A549 (cell line): ENCODE data around the gene MXD4. TPM values are rescaled to one million over a fixed set of nuclear protein-coding genes. Genes with fewer than 3 reads are reported as not detected.

Experiments
- ATAC-seq, 2 experiments: fragments of 200-7000 bp in 1 of 2; fragments of >200 bp in 1 of 2; cut with Nextera tagmentation in 1 of 2; cut with Tn5 transposase in 1 of 2; 3 replicates each; pipeline versions ENCODE4 v1.8.0 to v1.9.1; 2018 to 2020; ENCODE audit warnings: mild to moderate bottlenecking in 1 of 2, moderate library complexity in 1 of 2
- CTCF ChIA-PET: fragments of 300-600 bp; sonication (Branson Sonifier 250); formaldehyde crosslinking; extraction: SDS; loops from one replicate; lab custom pipeline; 2021; ENCODE audit warnings: antibody characterized with exemption, inconsistent platforms; lab: Yijun Ruan, JAX
- POLR2A ChIA-PET: fragments of 350-600 bp; formaldehyde crosslinking; extraction: SDS; loops from one replicate; lab custom pipeline; 2021; ENCODE audit warnings: antibody characterized with exemption, inconsistent platforms; lab: Yijun Ruan, JAX
- DNase-seq, 2 experiments: peaks; one replicate each; pipeline versions ENCODE4 v3.0.0 to v3.0.0-alpha.2; 2011 to 2016; ENCODE audit warnings: low read depth in 1 of 2, low spot score in 1 of 2
- FAIRE-seq: peaks from 2 replicates; lab custom pipeline; 2011; peaks lifted over from hg19 to GRCh38; lab: Jason Lieb, UNC
- H3K27ac ChIP-seq, 2 experiments: fragments of >200 bp; sonication (Bioruptor Twin); formaldehyde crosslinking; 3 replicates each; pipeline ENCODE4 v1.5.1; 2016 to 2017
- H3K4me1 ChIP-seq: fragments of >200 bp; sonication (Bioruptor Twin); formaldehyde crosslinking; 3 replicates; pipeline ENCODE4 v1.6.1; 2016
- H3K4me2 ChIP-seq: fragments of >200 bp; sonication (Bioruptor Twin); formaldehyde crosslinking; 3 replicates; pipeline ENCODE4 v1.6.1; 2016
- H3K4me3 ChIP-seq: fragments of >200 bp; sonication (Bioruptor Twin); formaldehyde crosslinking; 3 replicates; pipeline ENCODE4 v1.5.1; 2016
- H3K9me3 ChIP-seq: fragments of >200 bp; sonication (Bioruptor Twin); formaldehyde crosslinking; 3 replicates; pipeline ENCODE4 v1.6.1; 2016
- ATOH8 ChIP-seq: fragments of 250-450 bp; sonication (Bioruptor Pico); IDR thresholded peaks from 2 replicates; pipeline ENCODE4 v1.5.0; 2020; ENCODE audit warnings: low read depth, mild to moderate bottlenecking, moderate library complexity
- BCL3 ChIP-seq: fragments of >200 bp; sonication (Bioruptor Twin); formaldehyde crosslinking; IDR thresholded peaks from 3 replicates; pipeline ENCODE4 v1.6.1; 2016
- CBX8 ChIP-seq: fragments of 200-600 bp; sonication (generic); IDR thresholded peaks from 2 replicates; pipeline ENCODE4 v1.6.1; 2016
- CTCF ChIP-seq: fragments of >200 bp; sonication (Bioruptor Twin); formaldehyde crosslinking; IDR thresholded peaks from 3 replicates; pipeline ENCODE4 v1.5.1; 2016
- ELK1 ChIP-seq: fragments of 150-350 bp; IDR thresholded peaks from 2 replicates; pipeline ENCODE4 v1.6.1; 2014; ENCODE audit warnings: low read depth, mild to moderate bottlenecking, low read length
- FOSB ChIP-seq: fragments of 250-450 bp; sonication (Bioruptor Pico); IDR thresholded peaks from 2 replicates; pipeline ENCODE4 v1.5.0; 2020; ENCODE audit warnings: mild to moderate bottlenecking, moderate library complexity
- FOXS1 ChIP-seq: fragments of 250-450 bp; sonication (Bioruptor Pico); IDR thresholded peaks from 2 replicates; pipeline ENCODE4 v1.5.0; 2020; ENCODE audit warnings: mild to moderate bottlenecking, moderate library complexity
- HMGXB4 ChIP-seq: fragments of 250-450 bp; sonication (Bioruptor Pico); IDR thresholded peaks from 2 replicates; pipeline ENCODE4 v1.5.0; 2021; ENCODE audit warnings: mild to moderate bottlenecking, moderate library complexity, borderline replicate concordance
- HOXB13 ChIP-seq: fragments of 250-450 bp; sonication (Bioruptor Pico); IDR thresholded peaks from 2 replicates; pipeline ENCODE4 v1.5.0; 2020; ENCODE audit warnings: low read depth, mild to moderate bottlenecking, moderate library complexity
- HOXB5 ChIP-seq: fragments of 250-450 bp; sonication (Bioruptor Pico); IDR thresholded peaks from 2 replicates; pipeline ENCODE4 v1.5.0; 2020; ENCODE audit warnings: mild to moderate bottlenecking, moderate library complexity
- MAFK ChIP-seq: fragments of 450-650 bp; IDR thresholded peaks from 2 replicates; pipeline ENCODE4 v1.6.1; 2014; ENCODE audit not compliant: partially characterized antibody
- MAX ChIP-seq: IDR thresholded peaks from 2 replicates; pipeline ENCODE4 v1.6.1; 2012
- NFE2L2 ChIP-seq: fragments of 150-350 bp; conservative IDR thresholded peaks from 2 replicates; pipeline ENCODE4 v1.6.1; 2014; ENCODE audit warnings: low read length
- NR3C1 ChIP-seq: fragments of >200 bp; sonication (Bioruptor Twin); formaldehyde crosslinking; IDR thresholded peaks from 3 replicates; pipeline ENCODE4 v1.6.1; 2017
- RARB ChIP-seq: fragments of 250-450 bp; sonication (Bioruptor Pico); IDR thresholded peaks from 2 replicates; pipeline ENCODE4 v1.8.0; 2021; ENCODE audit warnings: mild to moderate bottlenecking, moderate library complexity
- RFX5 ChIP-seq: fragments of 450-650 bp; IDR thresholded peaks from 2 replicates; pipeline ENCODE4 v1.7.1; 2014; ENCODE audit warnings: antibody characterized with exemption, mild to moderate bottlenecking, moderate library complexity
- SREBF2 ChIP-seq: fragments of 450-650 bp; IDR thresholded peaks from 2 replicates; pipeline ENCODE4 v1.6.1; 2014; ENCODE audit warnings: mild to moderate bottlenecking, moderate library complexity
- USF2 ChIP-seq: fragments of 450-650 bp; IDR thresholded peaks from 2 replicates; pipeline ENCODE4 v1.6.1; 2014; ENCODE audit warnings: antibody characterized with exemption
- WGBS: methylation state at CpG from one replicate; pipeline ENCODE4 v1.1.6; 2017; ENCODE audit errors: missing lambda C conversion rate; 5-methylcytosine and 5-hydroxymethylcytosine counted together
- polyA plus RNA-seq, 4 experiments: library from polyadenylated mRNA; depleted of rRNA in 3 of 4; stranded (reverse); fragments of >200 nt; fragmentation: RNase III in 1 of 4; extraction: RNeasy Plus Mini Kit Qiagen cat#74134 plus additional on column Dnase treatment in 1 of 4; gene quantifications; 2 replicates in 3 of 4; 3 replicates in 1 of 4; pipeline ENCODE4 v1.2.3, GENCODE V29; 2011 to 2017

MXD4 gene
- polyA plus RNA-seq, 2 of the 4 experiments (the other 2 are of a cell fraction) = 10.8 to 18.5 TPM

GRCh38 chr4:2265113-2266110, 3.5 kb upstream of the MXD4 start:
- DNase-seq (no peak), FAIRE-seq (no peak), ATAC-seq (no peak)
- TF ChIP-seq MAFK = no peak
- no peak for TF ChIP-seq NR3C1
- no peak for TF ChIP-seq HMGXB4
- TF ChIP-seq FOXS1 (CRISPR knock-in tag) = no peak
- no peak for TF ChIP-seq USF2
- no peak for TF ChIP-seq ELK1
- TF ChIP-seq CTCF = no peak
- no peak for TF ChIP-seq RARB (CRISPR knock-in tag)
- no peak for TF ChIP-seq CBX8
- TF ChIP-seq NFE2L2 = no peak
- no peak for TF ChIP-seq RFX5
- TF ChIP-seq HOXB13 = no peak
- no peak for TF ChIP-seq BCL3
- no peak for TF ChIP-seq ATOH8 (CRISPR knock-in tag)
- no peak for TF ChIP-seq FOSB (CRISPR knock-in tag)
- TF ChIP-seq MAX = no peak
- TF ChIP-seq SREBF2 = no peak
- no peak for TF ChIP-seq HOXB5 (CRISPR knock-in tag)
- Histone ChIP-seq H3K27ac (no peak overlapping the region), H3K4me1 (peaks cover 3% of the 10 kb centered on the region; the same call in 1 of the 3 replicates), H3K4me3 (no peak overlapping the region), H3K4me2 (no peak overlapping the region), H3K9me3 (no peaks in the 10 kb centered on the region)
- ChIA-PET CTCF (interaction anchor here (1.3 kb wide), 1 partner anchor 89 kb away, joined by 3 read pairs; no protein-coding TSS in a partner anchor), POLR2A (no interaction called here)
- 98% methylated on average over 7 of the region's 19 CpGs for WGBS
